Hematopoietic multipotent progenitor cell treated with erythropoietin and hydrocortisone succinate and interleukin-3 and kit ligand, for 15 days (in vitro differentiated cells): ENCODE results near the gene KISS1R.
"Not testable (repeated sequence)": the region's sequence is repeated elsewhere in the genome, so short reads cannot be mapped to it uniquely, and the experiment has no call there.

Experiments
- DNase-seq: peaks from one replicate; pipeline ENCODE4 v3.0.0-alpha.2; 2015; ENCODE audit warnings: low spot score

Gene KISS1R

DNA sequence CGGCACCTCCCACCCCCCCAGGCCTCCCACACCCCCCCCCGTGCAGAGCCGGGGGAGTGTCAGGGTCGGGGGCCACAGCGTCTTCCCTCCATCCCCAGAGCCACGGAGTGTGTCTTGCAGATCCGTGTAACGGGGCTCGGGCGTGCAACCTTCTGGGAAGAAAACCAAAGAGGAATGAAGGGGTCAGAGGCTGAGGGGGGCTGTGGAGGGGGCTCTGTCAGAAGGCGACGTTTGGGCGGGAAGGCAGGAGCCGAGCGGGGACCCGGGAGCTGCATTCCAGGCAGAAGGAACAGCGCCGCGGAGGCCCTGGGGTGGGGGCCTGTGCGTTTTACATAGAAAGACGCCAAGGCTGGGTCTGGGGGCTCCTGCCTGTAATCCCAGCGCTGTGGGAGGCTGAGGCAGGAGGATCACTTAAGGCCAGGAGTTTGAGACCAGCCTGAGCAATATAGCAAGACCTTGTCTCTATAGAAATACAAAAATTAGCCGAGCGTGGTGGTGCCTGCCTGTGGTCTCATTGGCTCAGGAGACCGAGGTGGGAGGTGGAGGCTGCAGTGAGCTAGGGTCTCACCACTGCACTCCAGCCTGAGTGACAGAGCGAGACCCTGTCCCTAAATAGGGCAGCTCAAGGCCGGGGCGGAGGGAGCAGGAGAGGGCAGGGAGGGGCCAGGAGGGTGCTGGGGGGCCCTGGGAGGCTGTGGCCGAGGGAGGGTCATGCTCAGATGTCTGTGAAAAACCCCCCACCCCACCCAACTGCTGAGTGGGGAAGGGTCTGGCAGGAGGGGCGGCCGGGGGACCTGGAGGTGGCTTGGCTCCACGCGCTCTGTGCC lies 36.5 kb downstream of the KISS1R start:
- DNase-seq: no peak

GRCh38 chr19:954272-954671 lies 37.1 kb downstream of the KISS1R start:
- no peak for DNase-seq

DNA sequence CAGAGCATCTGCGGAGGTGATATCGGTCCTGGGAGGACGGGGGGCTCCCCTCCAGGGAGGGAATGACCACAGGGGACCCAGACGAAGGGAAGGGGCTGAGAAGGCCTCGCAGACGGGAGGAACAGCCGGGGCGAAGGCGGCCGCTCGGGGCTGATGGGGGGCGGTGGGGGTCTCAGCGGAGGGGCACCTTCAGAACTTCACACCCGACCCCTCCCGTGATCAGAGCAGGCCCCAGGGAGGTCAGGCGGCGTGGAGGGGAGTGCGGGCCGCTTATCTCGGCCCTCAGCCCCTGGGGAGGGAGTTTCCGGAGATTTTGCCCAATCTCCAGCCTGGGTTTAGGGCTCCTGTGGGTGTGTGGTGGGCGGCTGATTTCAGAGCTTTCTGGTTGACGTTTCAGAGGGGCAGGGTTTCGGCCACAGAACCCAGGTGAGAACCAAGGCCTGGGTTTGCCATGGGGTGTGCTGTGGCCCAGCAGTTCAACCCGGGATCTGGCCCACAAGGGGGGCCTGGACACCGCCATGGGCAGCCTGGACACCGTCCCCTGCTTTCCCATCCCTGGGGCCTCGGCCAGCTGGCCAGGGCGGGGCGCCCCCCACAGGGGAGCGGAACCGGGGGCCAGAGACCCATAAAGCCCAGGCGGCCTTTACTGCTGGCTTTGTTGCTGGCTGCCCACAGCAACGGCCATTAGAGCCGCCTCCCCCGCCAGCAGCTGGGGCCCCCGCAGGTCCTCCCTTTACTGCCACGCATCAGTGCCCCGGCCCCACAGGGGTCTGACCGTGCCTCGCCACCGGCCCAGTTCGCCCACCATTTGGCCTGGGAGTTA lies 37.8 kb downstream of the KISS1R start:
- no peak for DNase-seq

- no peak for DNase-seq
Measured at GRCh38 chr19:955803-956765, 39.0 kb downstream of the KISS1R start.

- DNase-seq: no peak
Measured at GRCh38 chr19:956766-957440, 39.8 kb downstream of the KISS1R start.

- not testable (repeated sequence) for DNase-seq
Measured at GRCh38 chr19:957578-957977, 40.4 kb downstream of the KISS1R start.

DNA sequence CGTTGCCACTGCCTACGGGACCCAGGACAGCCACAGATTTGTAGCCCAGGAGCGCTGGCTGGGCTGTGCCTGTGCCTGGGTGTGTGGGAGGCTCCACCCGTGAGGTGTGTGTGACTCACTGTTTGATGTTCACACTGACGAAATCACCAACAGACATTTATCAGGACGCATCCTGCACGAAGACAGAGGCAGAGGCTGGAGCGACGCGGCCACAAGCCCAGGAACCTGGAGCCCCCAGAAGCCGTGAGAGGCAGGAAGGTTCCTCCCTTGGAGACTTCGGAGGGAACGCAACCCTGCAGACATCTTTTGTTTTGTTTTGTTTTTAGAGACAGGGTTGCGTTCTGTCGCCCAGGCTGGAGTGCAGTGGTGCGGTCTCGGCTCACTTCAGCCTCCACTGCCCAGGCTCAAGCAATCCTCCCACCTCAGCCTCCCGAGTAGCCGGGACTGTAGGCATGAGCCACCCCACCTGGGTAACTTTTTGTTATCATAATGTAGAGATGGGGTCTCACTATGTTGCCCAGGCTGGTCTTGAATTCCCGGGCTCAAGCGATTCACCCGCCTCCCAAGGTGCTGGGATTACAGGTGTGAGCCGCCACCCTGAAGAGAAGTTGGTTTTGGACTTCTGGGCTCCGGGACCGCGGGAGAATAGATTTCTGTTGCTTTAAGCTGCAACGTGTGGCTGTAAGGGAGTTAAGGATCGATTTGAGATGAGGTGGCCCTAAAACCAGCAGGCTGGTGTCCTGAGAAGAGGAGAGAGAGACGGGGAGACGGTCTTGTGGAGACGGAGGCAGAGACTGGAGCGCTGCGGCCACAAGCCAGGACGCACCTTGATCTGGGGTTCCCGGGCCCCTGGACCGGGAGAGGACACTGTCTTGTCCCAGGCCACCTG lies 42.1 kb downstream of the KISS1R start:
- DNase-seq: no peak

DNA sequence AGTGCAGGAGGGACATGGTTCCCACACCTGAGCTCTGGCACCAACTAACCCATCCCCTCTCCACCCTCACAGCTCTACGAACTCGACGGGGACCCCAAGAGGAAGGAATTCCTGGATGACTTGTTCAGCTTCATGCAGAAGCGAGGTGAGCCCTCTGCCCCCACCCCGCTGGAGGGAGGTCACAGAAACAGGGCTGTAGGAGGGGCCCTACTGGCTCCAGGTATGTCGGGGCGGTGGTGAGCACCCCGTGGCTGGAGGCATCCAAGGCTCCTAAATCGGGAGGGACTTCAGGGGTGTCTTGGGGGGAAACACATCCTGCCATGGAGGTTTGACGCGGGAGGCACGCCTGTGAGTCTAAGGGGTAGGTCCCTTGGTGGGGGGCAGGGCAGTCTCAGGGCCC lies 42.9 kb downstream of the KISS1R start:
- DNase-seq: no peak

GRCh38 chr19:960601-960938 lies 43.4 kb downstream of the KISS1R start:
- no peak for DNase-seq

DNA sequence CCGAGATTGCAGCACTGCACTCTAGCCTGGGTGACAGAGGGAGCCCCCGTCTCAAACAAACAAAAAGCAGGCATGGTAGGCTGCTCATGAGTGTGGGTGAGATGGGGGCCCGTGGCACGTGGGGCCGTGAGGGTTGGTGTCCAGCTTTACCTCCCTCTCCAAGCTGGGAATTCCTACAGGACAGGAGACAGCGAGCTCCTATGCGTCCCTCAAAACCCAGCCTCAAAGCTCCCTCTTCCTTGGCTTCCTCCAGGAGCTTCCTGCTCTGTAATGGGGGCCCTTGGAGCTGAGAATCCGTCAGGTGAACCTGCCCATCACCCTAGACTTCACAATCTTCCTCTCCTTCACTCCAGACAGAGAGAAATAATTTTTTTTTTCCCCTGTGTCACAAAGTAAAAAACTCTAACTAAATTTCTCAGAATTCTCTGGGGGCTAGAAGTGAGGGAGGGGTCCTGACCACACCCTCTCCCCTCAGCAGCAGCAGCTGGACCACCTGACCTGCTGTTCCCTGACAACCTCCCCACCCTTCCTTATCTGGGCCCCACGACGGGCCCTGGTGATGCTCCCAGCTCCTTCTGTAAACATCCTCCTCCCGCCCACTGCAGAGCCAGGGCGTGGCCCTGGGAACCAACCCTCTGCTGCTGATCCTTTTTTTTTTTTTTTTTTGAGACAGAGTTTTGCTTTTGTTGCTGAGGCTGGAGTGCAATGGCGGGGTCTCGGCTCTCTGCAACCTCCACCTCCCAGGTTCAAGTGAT lies 44.9 kb downstream of the KISS1R start:
- DNase-seq: peak; percentile 85

DNA sequence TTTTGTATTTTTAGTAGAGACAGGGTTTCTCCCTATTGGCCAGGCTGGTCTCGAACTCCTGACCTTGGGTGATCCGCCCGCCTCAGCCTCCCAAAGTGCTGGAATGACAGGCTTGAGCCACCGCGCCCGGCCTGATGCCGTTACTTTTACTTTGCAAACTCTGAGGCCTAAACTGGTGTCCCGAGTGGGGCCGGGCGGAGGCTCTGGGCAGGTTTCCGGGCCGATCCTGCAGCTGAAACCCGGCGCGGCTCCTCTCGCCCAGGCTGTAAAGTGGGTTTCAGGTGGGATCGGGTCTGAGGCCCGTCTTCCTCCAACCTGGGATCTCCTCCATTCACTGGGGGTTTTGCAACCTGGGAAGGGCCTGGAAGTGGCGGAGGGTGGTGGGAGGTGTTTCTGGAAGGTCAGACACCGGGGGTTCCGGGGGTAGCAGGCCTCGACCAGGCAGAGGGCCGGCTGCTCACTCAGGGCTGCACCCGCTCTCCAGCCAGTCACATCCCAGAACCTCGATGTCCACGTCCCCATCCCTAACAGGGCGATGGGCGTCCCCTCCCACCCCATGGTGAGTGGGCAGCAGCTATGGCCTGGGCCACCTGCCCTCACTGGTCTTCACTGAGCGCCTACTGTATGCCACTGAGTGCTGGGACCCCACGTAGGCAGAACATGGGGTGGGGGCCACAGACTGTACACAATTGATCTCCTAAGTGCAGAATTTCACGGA lies 45.7 kb downstream of the KISS1R start:
- no peak for DNase-seq

DNA sequence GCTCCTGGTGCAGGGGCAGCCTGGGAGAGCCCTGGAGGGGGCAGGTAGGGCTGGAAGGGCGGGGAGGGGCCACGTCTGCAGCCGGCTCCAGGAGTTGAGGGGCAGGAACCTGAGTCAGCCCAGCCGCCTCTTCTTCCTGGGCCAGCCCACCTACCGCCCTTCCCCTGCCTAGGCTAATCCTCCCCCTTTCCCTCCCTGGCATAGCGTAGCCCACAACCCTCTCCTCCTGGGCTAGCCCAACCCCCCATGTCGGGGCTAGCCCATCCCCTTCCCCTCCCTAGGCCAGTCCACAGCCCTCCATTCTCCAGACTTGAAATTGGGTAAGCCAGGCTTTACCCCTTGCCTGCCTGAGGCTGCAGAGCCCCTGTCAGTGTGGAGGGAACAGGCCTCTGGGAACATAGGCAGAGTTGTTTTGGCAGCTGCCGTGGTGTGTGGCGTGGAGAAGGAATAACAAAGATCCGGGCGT lies 46.4 kb downstream of the KISS1R start:
- DNase-seq: no peak

DNA sequence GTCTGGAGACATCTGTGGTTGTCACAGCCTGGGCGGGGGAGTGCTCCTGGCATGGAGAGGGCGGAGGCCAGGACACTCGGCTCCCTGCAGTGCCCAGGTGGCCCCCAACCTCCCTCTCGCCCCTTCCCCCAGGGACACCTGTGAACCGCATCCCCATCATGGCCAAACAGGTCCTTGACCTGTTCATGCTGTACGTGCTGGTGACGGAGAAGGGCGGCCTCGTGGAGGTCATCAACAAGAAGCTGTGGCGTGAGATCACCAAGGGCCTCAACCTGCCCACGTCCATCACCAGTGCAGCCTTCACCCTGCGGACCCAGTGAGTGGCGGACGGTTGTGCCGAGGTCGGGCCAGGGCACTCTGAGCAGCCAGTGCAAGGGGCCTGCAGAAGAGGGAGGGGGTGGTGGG lies 47.0 kb downstream of the KISS1R start:
- no peak for DNase-seq

DNA sequence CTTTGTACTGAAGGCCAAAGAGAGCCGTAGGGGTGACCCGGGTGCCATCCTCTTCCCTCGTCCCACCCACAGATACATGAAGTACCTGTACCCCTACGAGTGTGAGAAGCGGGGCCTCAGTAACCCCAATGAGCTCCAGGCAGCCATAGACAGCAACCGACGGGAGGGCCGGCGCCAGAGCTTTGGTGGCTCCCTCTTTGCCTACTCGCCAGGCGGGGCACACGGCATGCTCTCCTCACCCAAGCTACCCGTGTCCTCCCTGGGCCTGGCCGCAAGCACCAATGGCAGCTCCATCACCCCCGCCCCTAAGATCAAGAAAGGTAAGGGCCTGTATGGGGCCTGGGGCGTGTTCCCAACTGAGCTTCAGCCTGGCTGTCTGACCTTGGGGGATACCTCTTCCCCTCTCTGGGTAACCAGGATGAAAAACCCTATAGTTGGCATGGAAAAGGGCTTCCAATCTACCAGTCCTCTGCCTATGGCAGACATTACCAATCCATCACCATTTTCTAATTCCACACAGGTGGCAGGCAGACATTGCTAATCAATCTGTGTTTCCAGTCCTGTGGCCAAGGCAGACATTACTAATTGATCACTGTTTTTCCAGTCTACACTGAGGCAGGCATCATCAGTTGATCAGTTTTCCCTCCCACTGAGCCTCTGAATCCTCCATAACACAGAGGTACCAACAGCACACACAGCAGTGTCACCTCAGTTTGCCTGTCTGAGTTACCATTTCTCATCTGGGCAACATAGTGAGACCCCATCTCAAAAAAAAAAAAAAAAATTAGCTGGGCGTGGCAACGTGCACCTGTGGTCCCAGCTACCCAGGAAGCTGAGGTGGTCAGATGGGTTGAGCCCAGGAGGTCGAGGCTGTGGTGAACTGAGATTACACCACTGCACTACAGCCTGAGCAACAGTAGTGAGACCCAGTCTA lies 47.9 kb downstream of the KISS1R start:
- DNase-seq: no peak

DNA sequence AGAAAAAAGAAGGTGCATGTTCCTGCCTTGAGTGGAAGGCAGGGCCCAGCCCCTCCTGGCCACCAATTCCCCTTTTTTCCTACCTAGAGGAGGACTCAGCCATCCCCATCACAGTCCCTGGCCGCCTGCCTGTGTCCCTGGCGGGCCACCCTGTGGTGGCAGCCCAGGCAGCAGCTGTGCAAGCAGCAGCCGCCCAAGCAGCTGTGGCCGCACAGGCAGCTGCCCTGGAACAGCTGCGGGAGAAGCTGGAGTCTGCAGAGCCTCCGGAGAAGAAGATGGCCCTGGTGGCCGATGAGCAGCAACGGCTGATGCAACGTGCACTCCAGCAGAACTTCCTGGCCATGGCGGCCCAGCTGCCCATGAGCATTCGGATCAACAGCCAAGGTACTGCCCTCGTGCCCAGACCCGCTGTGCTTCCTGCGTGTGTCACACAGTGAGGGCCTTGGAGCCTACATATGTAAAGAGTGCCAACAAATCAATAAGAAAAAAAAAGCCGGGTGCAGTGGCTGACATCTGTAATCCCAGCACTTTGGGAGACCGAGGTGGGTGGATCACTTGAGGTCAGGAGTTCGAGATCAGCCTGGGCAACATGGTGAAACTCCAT lies 49.5 kb downstream of the KISS1R start:
- DNase-seq: no peak
